ENCODE data around the gene RPE65.

DNA sequence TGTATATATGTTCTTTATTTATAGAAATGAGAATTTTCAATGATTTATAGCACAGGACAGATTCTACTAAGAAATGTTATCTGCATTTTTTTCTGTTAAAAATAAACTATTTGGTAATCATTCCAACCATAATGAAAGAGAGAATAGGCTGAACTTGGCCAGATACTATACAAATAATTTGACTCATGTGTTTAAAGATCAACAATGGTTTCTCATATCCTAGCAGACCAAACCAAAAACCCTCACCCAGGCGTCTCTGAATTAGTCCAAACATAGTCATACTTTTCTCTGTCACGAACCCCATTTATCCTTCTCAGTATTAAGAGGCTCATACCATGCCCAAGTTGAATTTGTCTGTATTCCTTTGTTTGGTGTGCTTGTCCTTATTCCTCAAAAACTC, 40.3 kb downstream of the RPE65 start:
- TF ChIP-seq, protein P1, sequence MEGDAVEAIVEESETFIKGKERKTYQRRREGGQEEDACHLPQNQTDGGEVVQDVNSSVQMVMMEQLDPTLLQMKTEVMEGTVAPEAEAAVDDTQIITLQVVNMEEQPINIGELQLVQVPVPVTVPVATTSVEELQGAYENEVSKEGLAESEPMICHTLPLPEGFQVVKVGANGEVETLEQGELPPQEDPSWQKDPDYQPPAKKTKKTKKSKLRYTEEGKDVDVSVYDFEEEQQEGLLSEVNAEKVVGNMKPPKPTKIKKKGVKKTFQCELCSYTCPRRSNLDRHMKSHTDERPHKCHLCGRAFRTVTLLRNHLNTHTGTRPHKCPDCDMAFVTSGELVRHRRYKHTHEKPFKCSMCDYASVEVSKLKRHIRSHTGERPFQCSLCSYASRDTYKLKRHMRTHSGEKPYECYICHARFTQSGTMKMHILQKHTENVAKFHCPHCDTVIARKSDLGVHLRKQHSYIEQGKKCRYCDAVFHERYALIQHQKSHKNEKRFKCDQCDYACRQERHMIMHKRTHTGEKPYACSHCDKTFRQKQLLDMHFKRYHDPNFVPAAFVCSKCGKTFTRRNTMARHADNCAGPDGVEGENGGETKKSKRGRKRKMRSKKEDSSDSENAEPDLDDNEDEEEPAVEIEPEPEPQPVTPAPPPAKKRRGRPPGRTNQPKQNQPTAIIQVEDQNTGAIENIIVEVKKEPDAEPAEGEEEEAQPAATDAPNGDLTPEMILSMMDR (conservative IDR thresholded peaks at IDR 0.05 in 1 of 2, IDR thresholded peaks at IDR 0.05 in 1 of 2; ENCODE audit: low read depth in 1 of 2, low read length in 2 of 2): no peak
- no peak for TF ChIP-seq EZH2 (IDR thresholded peaks at IDR 0.05; ENCODE audit: low read length, missing control alignments)

Measured in fibroblast of lung (primary cell).